COLO829 (cell line): ENCODE data around the gene SYT2.
"Not testable (repeated sequence)": the region's sequence is repeated elsewhere in the genome, so short reads cannot be mapped to it uniquely, and the experiment has no call there.

Source experiments
- DNase-seq: peaks from one replicate; pipeline ENCODE4 v3.0.0; 2012; ENCODE audit warnings: low spot score

SYT2 gene

GRCh38 chr1:202710070-202711045 is at the start of gene SYT2:
SYT2 (minus strand) TSS chr1:202710454; CDS start chr1:202605772, 104,682 bp downstream.
- DNase-seq = no peak

- DNase-seq = no peak
Observed at GRCh38 chr1:202756391-202756790, 46.1 kb upstream of the SYT2 start.

DNA sequence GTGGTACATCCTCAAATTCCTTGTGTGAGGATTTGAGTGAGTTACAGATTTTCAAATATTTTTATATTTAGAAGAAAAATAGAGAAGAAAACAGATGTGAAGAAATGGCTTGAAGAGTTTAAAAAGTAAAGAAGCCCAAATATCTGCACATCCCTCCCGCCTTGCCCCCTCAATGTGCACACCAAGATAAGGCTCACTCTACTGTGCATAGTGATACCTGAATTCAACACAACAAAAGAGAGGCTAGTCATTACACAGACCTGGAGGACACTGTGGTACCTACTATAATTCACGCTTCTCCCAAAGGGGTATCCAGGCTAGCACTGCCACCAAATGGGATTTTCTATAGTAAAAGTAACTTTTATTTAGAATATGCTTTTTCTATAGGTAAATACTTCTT is 44.0 kb upstream of the SYT2 start:
- DNase-seq = no peak

DNA sequence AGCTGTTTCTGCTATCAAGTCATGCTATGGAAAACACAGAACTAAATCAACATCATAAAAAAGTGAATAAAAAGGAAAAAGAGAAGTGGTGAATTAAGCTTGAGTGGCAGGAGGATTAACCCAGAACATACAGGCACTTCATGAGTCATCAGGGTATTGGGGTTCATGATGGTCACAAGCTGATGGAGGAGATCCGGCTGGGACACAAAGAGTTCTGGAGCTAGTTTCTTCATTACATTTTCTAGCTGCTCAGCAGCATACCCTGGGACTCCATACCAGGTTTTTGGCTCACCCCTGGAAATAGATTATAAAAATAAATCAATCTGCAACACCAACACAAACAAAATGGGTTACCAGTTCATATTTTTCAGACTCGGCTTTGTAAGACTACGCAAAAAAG is 42.5 kb upstream of the SYT2 start:
- DNase-seq = no peak

- DNase-seq = no peak
Observed at GRCh38 chr1:202750761-202751160, 40.5 kb upstream of the SYT2 start.

DNA sequence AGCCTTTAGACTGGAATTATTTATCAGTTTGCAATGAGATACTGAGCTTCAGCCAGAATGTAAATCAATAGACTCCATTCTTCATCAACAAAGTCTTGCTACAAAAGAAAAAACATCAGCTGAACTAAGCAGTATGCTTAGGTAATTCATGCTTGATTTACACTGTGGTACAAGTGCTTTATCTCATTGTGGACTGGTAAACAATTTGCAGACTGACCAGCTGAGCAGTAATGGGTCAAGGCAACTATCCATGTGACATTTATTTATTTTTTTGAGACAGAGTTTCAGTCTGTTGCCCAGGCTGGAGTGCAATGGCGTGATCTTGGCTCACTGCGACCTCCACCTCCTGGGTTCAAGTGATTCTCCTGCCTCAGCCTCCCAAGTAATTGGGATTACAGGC is 39.8 kb upstream of the SYT2 start:
- no peak for DNase-seq

DNA sequence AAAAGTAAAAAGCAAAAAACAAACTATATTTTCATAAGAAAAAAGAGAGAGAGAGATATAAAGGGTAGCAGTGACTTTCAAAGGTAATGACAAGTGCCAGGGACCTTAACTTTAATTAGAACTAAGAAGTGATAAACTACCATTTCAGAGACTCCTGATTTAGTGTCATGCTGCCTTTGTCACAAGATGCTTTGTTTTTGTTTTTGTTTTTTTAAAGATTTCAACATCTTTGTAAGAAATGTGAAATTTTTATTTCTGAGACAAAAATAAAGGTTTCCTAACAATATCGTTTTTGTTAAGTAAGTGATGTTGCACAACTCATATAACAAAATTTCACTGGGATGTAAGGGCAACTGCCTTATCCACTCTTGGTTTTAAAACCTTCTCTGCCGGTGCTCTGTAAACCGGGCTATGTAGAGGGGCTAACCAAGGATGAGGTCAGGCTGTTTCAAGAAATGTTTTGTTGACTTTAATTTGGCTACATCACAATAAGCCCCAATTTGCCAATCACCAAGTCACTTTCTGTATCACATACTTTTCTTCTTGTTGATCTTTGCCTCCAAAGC is 35.2 kb upstream of the SYT2 start:
- DNase-seq = no peak

DNA sequence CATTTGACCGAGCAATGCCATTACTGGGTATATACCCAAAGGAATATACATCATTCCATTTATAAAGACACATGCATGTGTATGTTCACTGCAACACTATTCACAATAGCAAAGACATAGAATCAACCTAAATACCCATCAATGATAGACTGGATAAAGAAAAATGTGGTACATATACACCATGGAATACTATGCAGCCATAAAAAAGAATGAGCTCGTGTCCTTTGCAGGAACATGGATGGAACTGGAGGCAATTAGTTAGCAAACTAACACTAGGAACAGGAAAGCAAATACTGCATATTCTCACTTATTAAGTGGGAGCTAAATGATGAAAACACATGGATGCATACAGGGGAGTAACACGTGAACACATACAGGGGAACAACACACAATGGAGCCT is 34.5 kb upstream of the SYT2 start:
- DNase-seq = not testable (repeated sequence)

- no peak for DNase-seq
Observed at GRCh38 chr1:202742496-202742895, 32.2 kb upstream of the SYT2 start.

- DNase-seq = no peak
Observed at GRCh38 chr1:202733251-202733650, 23.0 kb upstream of the SYT2 start.

- no peak for DNase-seq
Observed at GRCh38 chr1:202728951-202729350, 18.7 kb upstream of the SYT2 start.

- DNase-seq = no peak
Observed at GRCh38 chr1:202725526-202725925, 15.3 kb upstream of the SYT2 start.

DNA sequence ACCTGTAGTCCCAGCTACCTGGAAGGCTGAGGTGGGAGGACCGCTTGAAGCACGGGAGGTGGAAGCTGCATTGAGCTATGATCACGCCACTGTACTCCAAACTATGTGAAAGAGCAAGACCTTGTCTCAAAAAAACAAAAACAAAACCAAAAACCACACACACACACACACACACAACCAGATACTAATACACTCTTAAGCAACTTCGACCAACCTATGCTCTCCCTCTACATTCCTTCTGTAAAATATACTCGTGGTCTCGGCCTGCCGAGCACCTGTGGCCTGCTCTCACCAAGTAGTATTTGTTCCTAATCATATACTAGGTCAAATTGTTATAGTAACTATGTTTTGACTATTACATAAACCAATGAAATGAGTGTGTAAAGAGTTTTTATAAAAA is 13.5 kb upstream of the SYT2 start:
- DNase-seq = no peak

DNA sequence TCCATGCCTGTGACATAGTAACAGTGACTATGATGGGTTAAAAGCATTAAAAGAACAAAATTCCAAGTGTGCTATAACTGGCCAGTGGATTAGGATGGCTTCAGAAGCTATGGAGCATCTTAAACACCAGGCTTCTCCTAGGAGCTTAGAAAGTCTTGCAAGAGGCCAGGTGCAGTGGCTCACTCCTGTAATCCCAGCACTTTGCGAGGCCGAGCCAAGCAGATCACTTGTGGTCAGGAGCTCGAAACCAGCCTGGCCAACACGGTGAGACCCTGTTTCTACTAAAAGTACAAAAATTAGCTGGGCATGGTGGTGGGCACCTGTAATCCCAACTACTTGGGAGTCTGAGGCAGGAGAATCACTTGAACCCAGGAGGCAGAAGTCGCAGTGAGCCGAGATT is 12.8 kb upstream of the SYT2 start:
- DNase-seq = not testable (repeated sequence)

GRCh38 chr1:202716654-202717053 is 6.4 kb upstream of the SYT2 start:
- no peak for DNase-seq

DNA sequence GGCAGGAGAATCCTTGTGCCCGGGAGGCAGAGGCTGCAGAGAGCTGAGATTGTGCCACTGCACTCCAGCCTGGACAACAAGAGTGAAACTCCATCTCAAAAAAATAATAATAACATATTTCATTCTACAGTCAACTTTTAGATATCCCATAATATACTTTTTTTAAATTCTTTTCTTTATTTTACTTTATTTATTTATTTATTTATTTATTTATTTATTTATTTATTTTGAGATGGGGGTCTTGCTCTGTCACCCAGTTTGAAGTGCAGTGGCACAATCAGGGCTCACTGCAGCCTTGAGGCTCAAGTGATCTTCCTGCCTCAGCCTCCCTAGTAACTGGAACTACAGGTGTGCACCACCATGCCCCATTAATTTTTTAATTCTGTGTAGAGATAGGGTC is 3.9 kb upstream of the SYT2 start:
- not testable (repeated sequence) for DNase-seq

GRCh38 chr1:202713110-202713509 is 2.9 kb upstream of the SYT2 start:
- DNase-seq = no peak

GRCh38 chr1:202711949-202712635 is 1.8 kb upstream of the SYT2 start:
- no peak for DNase-seq

DNA sequence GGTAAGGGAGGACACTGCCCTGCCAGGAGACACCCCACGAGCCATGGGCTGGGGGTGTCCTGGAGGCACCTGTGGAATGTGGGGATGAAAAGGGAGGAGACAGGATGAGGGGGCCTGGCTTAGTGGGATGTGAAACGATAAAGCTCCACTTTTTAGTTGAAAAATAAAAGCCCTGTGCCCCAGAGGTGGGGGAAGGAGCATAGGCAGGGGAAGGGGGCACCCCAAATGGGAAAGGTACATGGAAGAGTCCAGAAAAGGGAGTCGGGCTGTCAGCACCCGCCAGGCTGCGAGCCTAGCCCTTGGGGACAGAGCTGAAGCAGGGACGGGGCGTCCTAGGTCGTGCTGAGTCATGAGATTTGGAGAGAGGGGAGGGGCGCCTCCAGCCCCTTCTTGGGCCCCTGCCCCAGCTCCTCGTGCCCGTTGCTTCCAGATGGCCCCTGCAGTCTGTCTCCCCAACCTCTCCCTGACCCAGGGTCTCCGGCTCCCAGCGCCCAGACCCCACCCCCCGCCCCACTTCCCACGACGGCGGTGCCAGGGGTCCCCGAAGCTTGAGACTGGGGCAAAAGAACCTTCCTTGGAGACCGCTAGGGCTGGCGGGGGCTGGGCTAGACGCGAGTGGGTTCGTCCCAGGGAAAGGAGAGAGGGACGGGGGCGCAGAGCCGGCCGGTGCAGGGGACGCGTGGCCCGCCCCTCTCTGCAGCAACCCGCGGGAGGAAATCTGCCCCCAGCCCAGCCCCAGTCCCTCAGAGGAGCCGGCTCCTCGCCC is 795 bp downstream of the SYT2 start:
- no peak for DNase-seq

DNA sequence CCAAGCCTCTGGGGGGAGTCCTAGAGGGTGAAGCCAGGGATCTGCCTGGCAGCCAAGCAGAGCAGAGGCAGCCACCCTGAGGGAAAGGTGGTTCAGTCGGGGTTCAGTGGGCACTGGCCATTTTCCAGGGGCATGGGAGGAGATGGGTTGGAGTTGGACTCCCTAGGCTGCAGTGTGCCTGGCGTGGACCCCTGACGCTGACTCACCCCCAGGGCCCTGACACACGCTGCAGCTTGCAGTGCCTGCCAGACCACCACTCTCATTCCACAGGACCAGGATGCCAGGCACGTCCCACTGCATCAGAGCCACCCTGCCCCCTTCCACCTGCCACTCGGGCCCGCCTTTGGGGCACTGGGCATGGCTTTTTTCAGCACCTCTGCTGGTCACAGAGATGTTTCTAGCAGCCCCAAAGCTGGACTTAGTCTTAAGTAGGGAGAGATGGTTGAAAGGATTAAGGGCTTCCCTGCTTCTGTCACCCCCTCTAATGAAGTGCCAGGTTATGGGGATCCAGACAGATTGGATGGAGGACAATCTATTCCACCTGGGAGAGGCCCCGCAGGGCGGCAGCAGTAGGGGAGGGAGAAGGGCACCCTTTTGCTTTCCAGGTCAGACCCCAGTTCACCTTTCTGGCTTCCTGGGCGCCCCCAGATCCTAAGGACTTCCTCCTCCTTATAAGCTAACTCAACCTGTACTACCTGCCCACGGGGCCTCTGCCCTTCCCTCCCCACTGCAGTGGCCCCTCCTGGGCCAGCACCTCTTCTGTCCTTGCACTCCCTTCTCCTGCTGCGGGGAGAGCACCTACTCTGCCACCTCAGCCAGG is 1.6 kb downstream of the SYT2 start:
- DNase-seq = no peak

- no peak for DNase-seq
Observed at GRCh38 chr1:202706851-202707250, 3.4 kb downstream of the SYT2 start.
